ENCODE measurements around the gene CHTOP.
"Not testable (repeated sequence)": the region's sequence is repeated elsewhere in the genome, so short reads cannot be mapped to it uniquely, and the experiment has no call there.

CHTOP gene

DNA sequence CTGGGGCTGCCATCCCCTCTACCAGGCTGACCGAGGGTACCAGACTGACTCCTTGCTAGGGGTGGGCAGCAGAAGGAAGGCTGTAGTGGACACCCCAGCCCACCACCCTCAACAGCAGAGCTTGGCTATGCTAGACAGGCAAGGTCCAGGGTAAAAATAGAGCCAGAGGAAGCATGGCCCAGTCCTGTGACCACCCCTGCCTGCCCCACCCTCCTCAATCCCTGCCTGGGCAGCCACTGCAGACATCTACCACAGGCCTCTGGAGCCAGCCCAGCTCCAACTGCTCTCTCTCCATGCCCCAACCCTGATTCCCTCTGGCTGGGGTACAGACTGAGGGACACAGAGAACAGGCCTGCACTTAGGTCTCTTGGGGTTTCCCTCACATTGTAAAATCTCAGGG lies 3.9 kb upstream of the CHTOP start:
- no peak for TF ChIP-seq JUND (IDR thresholded peaks at IDR 0.05; ENCODE audit: low read depth)
- in situ Hi-C loops (cut with HindIII; ENCODE audit: low pct_unique_long_range_greater_than_20kb, low sequenced_read_pairs): no loop called here
- no peak for DNase-seq (ENCODE audit: low read depth in 1 of 2, low spot score in 1 of 2)

GRCh38 chr1:153630384-153630783 lies 3.5 kb upstream of the CHTOP start:
- no peak for TF ChIP-seq JUND (IDR thresholded peaks at IDR 0.05; ENCODE audit: low read depth)
- no peak for DNase-seq (ENCODE audit: low read depth in 1 of 2, low spot score in 1 of 2)
- in situ Hi-C loops (cut with HindIII; ENCODE audit: low pct_unique_long_range_greater_than_20kb, low sequenced_read_pairs): no loop called here

GRCh38 chr1:153631047-153632022 lies 2.5 kb upstream of the CHTOP start:
- in situ Hi-C loops (cut with HindIII; ENCODE audit: low pct_unique_long_range_greater_than_20kb, low sequenced_read_pairs): no loop called here
- no peak for TF ChIP-seq JUND (IDR thresholded peaks at IDR 0.05; ENCODE audit: low read depth)
- DNase-seq (ENCODE audit: low read depth in 1 of 2, low spot score in 1 of 2): peak; percentile 67 to 92

DNA sequence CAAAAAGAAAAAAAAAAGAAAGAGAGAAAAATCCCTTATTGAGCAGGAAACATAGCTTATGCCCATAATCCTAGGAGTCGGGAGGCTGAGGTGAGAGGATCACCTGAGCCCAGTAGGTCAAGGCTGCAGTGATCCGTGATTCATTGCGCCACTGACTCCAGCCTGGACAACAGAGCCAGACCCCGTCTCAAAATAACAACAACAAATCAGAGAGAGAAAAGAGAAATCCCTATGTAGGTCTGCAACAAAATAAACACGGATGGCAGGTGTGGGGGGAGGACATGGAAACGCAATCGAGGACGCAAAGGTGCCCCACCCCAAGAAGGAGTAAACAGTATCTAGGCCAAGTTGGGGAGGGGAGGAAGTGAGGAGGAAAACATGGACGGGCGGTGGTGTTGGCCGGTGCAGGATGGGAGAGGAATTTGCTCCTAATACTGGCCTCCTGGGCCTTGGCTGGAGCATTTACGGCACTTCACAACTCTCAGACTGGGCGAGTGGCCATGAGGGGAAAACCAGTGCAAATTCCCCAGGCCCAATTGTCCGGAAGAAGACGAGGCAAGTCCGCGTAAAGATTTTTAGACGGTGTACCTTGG lies 609 bp upstream of the CHTOP start:
- in situ Hi-C loops (cut with HindIII; ENCODE audit: low pct_unique_long_range_greater_than_20kb, low sequenced_read_pairs): no loop called here
- no peak for DNase-seq (ENCODE audit: low read depth in 1 of 2, low spot score in 1 of 2)

GRCh38 chr1:153635872-153636271 lies 2.0 kb downstream of the CHTOP start:
- in situ Hi-C loops (cut with HindIII; ENCODE audit: low pct_unique_long_range_greater_than_20kb, low sequenced_read_pairs): no loop called here
- no peak for DNase-seq (ENCODE audit: low read depth in 1 of 2, low spot score in 1 of 2)
- no peak for TF ChIP-seq JUND (IDR thresholded peaks at IDR 0.05; ENCODE audit: low read depth)

More for the DNA sequence above, 609 bp upstream of the CHTOP start:
- no peak for TF ChIP-seq JUND (IDR thresholded peaks at IDR 0.05; ENCODE audit: low read depth)

DNA sequence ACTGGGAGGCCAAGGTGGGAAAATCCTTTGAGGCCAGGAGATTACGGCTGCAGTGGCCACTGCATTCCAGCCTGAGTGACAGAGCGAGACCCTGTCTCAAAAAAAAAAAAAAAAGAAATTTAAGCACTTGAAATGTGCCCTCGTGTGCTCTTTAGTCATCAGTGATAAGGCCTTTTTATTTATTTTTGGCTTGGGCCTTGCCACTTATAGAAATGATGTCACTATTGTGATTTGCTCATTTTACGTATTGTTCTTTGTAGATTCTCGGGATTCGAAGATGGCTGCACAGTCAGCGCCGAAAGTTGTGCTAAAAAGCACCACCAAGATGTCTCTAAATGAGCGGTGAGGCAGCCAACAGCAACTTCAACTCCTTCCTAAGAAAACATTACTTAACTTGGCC lies 2.4 kb downstream of the CHTOP start:
- no peak for DNase-seq (ENCODE audit: low read depth in 1 of 2, low spot score in 1 of 2)
- TF ChIP-seq JUND (IDR thresholded peaks at IDR 0.05; ENCODE audit: low read depth): no peak
- in situ Hi-C loops (cut with HindIII; ENCODE audit: low pct_unique_long_range_greater_than_20kb, low sequenced_read_pairs): no loop called here

GRCh38 chr1:153638261-153638660 lies 4.4 kb downstream of the CHTOP start:
- TF ChIP-seq JUND (IDR thresholded peaks at IDR 0.05; ENCODE audit: low read depth): no peak
- in situ Hi-C loops (cut with HindIII; ENCODE audit: low pct_unique_long_range_greater_than_20kb, low sequenced_read_pairs): no loop called here
- DNase-seq (ENCODE audit: low read depth in 1 of 2, low spot score in 1 of 2): no peak

DNA sequence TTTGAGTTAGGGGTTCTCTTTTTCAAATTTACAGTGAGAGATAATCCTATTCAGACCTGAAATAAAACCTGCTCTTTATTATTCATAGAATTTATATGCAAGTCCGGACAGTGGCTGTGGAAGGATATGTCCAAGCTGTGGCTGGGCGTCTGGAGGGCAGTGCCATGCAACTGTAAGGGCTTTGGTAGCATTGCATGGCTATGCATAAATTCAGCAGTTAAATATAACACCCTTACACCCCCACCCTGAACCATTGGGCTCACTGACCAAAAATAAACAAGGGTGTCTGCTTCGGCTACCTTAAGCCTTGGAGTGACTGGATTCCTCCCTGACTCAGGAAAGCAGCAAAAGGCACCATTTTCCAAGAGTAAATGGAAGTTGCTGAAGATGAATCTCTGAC lies 5.4 kb downstream of the CHTOP start:
- DNase-seq (ENCODE audit: low read depth in 1 of 2, low spot score in 1 of 2): no peak
- in situ Hi-C loops (cut with HindIII; ENCODE audit: low pct_unique_long_range_greater_than_20kb, low sequenced_read_pairs): no loop called here
- no peak for TF ChIP-seq JUND (IDR thresholded peaks at IDR 0.05; ENCODE audit: low read depth)

DNA sequence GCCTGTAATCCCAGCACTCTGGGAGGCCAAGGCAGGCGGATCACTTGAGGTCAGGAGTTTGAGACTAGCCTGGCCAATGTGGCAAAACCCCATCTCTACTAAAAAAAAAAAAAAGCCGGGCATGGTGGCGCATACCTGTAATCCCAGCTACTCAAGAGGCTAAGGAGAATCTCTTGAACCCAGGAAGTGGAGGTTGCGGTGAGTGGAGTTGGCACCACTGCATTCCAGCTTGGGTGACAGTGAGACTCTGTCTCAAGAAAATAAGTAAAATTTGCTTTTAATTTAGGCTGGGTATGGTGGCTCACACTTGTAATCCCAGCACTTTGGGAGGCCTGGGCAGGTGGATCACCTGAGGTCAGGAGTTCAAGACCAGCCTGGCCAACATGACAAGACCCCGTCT lies 6.3 kb downstream of the CHTOP start:
- not testable (repeated sequence) for DNase-seq (ENCODE audit: low read depth in 1 of 2, low spot score in 1 of 2)

GRCh38 chr1:153640861-153641260 lies 7.0 kb downstream of the CHTOP start:
- no peak for DNase-seq (ENCODE audit: low read depth in 1 of 2, low spot score in 1 of 2)
- in situ Hi-C loops (cut with HindIII; ENCODE audit: low pct_unique_long_range_greater_than_20kb, low sequenced_read_pairs): no loop called here
- no peak for TF ChIP-seq JUND (IDR thresholded peaks at IDR 0.05; ENCODE audit: low read depth)

More for the DNA sequence above, 6.3 kb downstream of the CHTOP start:
- in situ Hi-C loops (cut with HindIII; ENCODE audit: low pct_unique_long_range_greater_than_20kb, low sequenced_read_pairs): not testable (repeated sequence)

DNA sequence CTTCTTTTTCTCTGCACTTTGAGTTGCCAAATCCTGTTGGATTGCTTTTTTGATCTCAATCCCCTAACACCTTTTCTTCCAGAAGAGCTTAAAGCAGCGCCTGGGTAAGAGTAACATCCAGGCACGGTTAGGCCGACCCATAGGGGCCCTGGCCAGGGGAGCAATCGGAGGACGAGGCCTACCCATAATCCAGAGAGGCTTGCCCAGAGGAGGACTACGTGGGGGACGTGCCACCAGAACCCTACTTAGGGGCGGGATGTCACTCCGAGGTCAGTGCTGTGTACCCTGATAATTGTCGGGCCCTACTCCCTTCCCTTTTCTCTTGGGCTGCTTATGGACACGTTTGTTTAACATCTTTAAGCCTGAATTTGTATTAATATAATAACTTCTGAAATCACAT lies 8.3 kb downstream of the CHTOP start:
- in situ Hi-C loops (cut with HindIII; ENCODE audit: low pct_unique_long_range_greater_than_20kb, low sequenced_read_pairs): no loop called here
- no peak for DNase-seq (ENCODE audit: low read depth in 1 of 2, low spot score in 1 of 2)

GRCh38 chr1:153643100-153643499 lies 9.2 kb downstream of the CHTOP start:
- in situ Hi-C loops (cut with HindIII; ENCODE audit: low pct_unique_long_range_greater_than_20kb, low sequenced_read_pairs): no loop called here
- no peak for DNase-seq (ENCODE audit: low read depth in 1 of 2, low spot score in 1 of 2)
- TF ChIP-seq JUND (IDR thresholded peaks at IDR 0.05; ENCODE audit: low read depth): no peak

More for the DNA sequence above, 8.3 kb downstream of the CHTOP start:
- TF ChIP-seq JUND (IDR thresholded peaks at IDR 0.05; ENCODE audit: low read depth): no peak

DNA sequence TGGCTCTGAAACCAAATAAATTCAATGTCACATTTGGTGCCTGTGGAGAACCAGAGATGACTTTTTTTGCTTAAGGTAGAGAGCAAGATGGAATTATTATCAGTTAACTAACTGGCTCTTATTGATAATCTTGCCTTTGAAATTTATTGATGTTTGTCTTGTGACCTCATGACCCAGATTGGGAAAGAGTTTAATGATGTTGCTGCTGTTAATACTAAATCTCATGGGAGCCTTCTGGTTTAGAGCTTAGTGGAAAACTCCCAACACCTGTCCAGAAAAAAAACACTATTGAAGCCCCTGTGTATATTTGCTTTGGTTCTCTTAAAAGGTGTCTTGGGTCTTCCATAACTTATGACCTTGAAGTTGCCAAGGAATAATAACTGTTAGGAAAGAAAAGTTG lies 9.9 kb downstream of the CHTOP start:
- DNase-seq (ENCODE audit: low read depth in 1 of 2, low spot score in 1 of 2): no peak
- in situ Hi-C loops (cut with HindIII; ENCODE audit: low pct_unique_long_range_greater_than_20kb, low sequenced_read_pairs): no loop called here
- no peak for TF ChIP-seq JUND (IDR thresholded peaks at IDR 0.05; ENCODE audit: low read depth)

All from T47D (cell line).